HG03039 (cell line): ENCODE data around the gene BCKDHB.
"Not testable (repeated sequence)": the region's sequence is repeated elsewhere in the genome, so short reads cannot be mapped to it uniquely, and the experiment has no call there.

ENCODE experiments used
- ATAC-seq: cut with Tn5 transposase; IDR thresholded peaks from one replicate; pipeline ENCODE4 v1.9.1; 2021; ENCODE audit warnings: mild to moderate bottlenecking, moderate library complexity; ENCODE audit not compliant: unreplicated experiment

Gene BCKDHB

GRCh38 chr6:80203283-80203682 lies 96.8 kb downstream of the BCKDHB start:
- ATAC-seq = no peak

- ATAC-seq = no peak
Observed at GRCh38 chr6:80205404-80205803, 98.9 kb downstream of the BCKDHB start.

GRCh38 chr6:80206758-80207157 lies 100.3 kb downstream of the BCKDHB start:
- ATAC-seq = no peak

- ATAC-seq = no peak
Observed at GRCh38 chr6:80209430-80209829, 103.0 kb downstream of the BCKDHB start.

- peak; percentile 55 for ATAC-seq
Observed at GRCh38 chr6:80210618-80211017, 104.1 kb downstream of the BCKDHB start.

- ATAC-seq = peak; percentile 63
Observed at GRCh38 chr6:80211286-80211685, 104.8 kb downstream of the BCKDHB start.

- not testable (repeated sequence) for ATAC-seq
Observed at GRCh38 chr6:80211890-80212289, 105.4 kb downstream of the BCKDHB start.

GRCh38 chr6:80214436-80215022 lies 108.1 kb downstream of the BCKDHB start:
- ATAC-seq = peak; percentile 79

GRCh38 chr6:80215063-80215462 lies 108.6 kb downstream of the BCKDHB start:
- no peak for ATAC-seq

- no peak for ATAC-seq
Observed at GRCh38 chr6:80217794-80218193, 111.3 kb downstream of the BCKDHB start.

- no peak for ATAC-seq
Observed at GRCh38 chr6:80223743-80224212, 117.3 kb downstream of the BCKDHB start.

- ATAC-seq = no peak
Observed at GRCh38 chr6:80226151-80226550, 119.7 kb downstream of the BCKDHB start.

- no peak for ATAC-seq
Observed at GRCh38 chr6:80226699-80227098, 120.2 kb downstream of the BCKDHB start.

- ATAC-seq = no peak
Observed at GRCh38 chr6:80227545-80228105, 121.2 kb downstream of the BCKDHB start.

GRCh38 chr6:80233262-80233661 lies 126.8 kb downstream of the BCKDHB start:
- no peak for ATAC-seq

GRCh38 chr6:80233958-80234357 lies 127.5 kb downstream of the BCKDHB start:
- ATAC-seq = no peak

- ATAC-seq = no peak
Observed at GRCh38 chr6:80234401-80234800, 127.9 kb downstream of the BCKDHB start.

- no peak for ATAC-seq
Observed at GRCh38 chr6:80234908-80235307, 128.4 kb downstream of the BCKDHB start.

GRCh38 chr6:80235647-80236046 lies 129.2 kb downstream of the BCKDHB start:
- no peak for ATAC-seq

GRCh38 chr6:80238754-80239153 lies 132.3 kb downstream of the BCKDHB start:
- ATAC-seq = not testable (repeated sequence)

- no peak for ATAC-seq
Observed at GRCh38 chr6:80245043-80245442, 138.6 kb downstream of the BCKDHB start.

GRCh38 chr6:80249897-80250296 lies 143.4 kb downstream of the BCKDHB start:
- peak; percentile 35 for ATAC-seq
